HG02763 (cell line): ENCODE measurements around the gene GFI1B.
"Not testable (repeated sequence)": the region's sequence is repeated elsewhere in the genome, so short reads cannot be mapped to it uniquely, and the experiment has no call there.

Experiments used
- ATAC-seq: cut with Tn5 transposase; IDR thresholded peaks from one replicate; pipeline ENCODE4 v1.9.1; 2021; ENCODE audit warnings: mild to moderate bottlenecking, moderate library complexity; ENCODE audit not compliant: unreplicated experiment

Gene GFI1B

GRCh38 chr9:132990781-132991180, 12.3 kb downstream of the GFI1B start:
- no peak for ATAC-seq

GRCh38 chr9:132991351-132992300, 13.1 kb downstream of the GFI1B start:
- no peak for ATAC-seq

DNA sequence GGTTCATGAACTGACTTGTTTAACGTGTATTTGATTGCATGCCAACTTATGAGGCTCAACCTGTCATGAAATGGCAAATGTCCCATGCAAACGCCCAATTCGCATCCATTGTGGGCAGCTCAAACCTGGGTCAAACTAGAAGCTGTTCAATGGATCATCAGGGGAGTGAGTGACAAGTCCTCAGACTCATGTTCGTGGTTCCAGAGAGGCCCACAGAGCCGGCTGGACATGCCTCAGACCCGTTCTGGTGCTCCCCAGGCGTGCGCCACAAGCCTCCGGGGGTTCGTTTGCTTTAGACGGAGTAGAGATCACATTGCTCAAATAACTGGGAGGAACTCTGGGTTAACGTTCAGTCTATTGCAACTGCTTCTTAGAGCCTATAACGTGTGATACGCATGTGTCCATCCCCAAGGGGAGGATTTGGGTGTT, 15.0 kb downstream of the GFI1B start:
- ATAC-seq = no peak

DNA sequence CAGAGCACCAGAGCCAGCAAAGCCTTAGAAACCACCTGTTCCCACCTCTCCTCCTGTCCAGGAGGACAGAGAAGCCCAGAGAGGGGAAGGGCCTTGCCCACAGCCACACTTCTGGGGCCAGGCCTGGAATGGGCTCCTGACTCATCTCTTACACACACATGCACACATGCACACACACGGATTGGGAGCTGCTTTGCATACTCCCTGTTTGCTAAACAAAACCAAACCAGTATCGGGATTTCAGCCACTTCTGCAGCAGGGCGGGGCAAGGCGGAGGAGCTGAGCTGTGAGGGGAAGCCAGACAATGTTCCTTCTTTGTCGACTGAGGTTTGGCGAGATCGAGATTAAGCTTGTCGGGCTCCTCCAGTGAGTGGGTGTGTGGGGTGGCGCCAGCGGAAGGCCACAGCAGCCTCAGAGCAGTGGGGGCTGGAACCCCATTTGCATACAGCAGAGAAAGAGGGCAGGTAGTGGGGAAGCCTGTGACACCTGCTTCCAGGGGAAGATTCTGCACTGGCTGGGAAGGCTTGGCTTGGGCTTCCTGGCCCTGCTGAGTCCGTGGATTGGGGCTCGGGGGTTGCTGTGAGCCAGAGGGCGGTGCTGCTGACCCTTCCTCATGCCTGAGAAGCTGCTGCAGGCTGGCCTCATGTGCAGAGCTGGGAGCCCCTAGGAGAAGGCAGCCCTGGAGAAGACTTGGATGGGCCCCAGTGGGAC, 16.1 kb downstream of the GFI1B start:
- peak; percentile 47 for ATAC-seq

- no peak for ATAC-seq
Measured at GRCh38 chr9:132995121-132995420, 16.6 kb downstream of the GFI1B start.

GRCh38 chr9:132995879-132996278, 17.4 kb downstream of the GFI1B start:
- no peak for ATAC-seq

- no peak for ATAC-seq
Measured at GRCh38 chr9:132996526-132996925, 18.0 kb downstream of the GFI1B start.

GRCh38 chr9:132997591-132997990, 19.1 kb downstream of the GFI1B start:
- no peak for ATAC-seq

GRCh38 chr9:132998221-132998620, 19.7 kb downstream of the GFI1B start:
- not testable (repeated sequence) for ATAC-seq

- ATAC-seq = no peak
Measured at GRCh38 chr9:132998831-132999635, 20.5 kb downstream of the GFI1B start.

- ATAC-seq = no peak
Measured at GRCh38 chr9:133002147-133003070, 23.9 kb downstream of the GFI1B start.

GRCh38 chr9:133003071-133003461, 24.6 kb downstream of the GFI1B start:
- no peak for ATAC-seq

GRCh38 chr9:133003671-133004090, 25.2 kb downstream of the GFI1B start:
- no peak for ATAC-seq

DNA sequence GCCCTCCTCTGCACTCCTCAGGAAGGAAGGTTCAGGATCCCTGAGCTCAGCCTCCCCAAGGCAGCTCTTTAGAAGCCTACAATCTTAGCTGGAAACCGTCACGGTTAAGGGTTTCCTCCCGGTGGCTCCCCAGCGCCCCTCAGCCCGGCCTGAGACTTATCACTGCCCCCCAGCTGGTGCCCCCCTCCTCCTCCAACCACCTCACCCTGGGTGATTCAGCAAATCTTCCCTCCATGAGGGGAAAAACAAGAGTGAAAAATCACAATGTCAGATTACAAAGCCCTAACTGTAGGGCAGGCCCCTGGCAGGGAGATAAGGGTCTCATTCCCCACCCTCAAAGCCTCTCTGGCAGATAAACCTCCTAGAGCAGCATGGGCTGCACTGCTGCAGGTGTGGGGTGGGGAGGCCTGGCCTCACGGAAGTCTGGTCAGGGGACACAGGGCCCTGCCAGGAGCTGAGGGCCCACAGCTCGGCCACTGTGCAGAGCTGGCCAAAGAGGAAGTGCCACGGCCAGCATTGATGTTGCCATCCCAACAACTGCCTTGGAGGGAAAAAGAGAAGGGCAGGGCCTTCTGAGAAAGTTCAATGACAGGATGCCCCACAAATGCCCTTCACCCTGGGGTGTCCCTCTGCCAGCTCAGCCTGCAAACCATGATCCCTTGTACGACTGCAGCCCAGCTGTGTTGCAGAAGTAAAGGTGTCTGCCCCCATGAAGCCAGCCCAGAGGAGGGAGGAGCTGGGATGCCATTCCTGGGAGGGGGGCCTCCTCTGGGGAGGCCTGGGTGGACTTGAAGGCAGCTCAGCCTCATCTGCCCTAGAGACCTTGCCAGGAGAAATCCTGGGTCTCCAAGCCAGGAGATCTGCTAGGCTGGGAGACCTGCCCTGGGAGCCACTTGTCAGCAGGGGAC, 25.9 kb downstream of the GFI1B start:
- ATAC-seq = no peak

- no peak for ATAC-seq
Measured at GRCh38 chr9:133004999-133005760, 26.7 kb downstream of the GFI1B start.

GRCh38 chr9:133005957-133006356, 27.5 kb downstream of the GFI1B start:
- ATAC-seq = no peak

- ATAC-seq = no peak
Measured at GRCh38 chr9:133006731-133007352, 28.3 kb downstream of the GFI1B start.

DNA sequence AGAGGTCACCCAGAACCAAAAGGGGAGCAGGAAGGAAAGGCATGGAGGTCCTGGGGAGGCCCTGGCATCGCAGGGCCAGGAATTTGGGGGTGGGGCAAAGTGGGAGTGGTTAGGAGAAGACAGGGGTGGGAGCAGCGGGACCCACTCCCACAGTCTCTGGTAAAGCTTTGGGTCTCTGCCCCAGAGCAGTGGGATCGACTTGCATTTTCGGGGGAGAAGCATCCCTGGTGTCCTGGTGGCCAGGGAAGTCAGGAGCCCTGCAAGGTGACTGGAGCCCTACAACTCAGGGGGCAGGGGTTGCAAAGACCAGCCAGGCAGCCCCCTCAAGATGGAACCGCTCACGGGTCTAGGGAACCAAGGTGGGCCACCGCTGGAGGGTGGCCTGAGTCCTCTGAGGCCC, 29.9 kb downstream of the GFI1B start:
- ATAC-seq = no peak
